HepG2 (cell line): ENCODE results near the gene STAT6. TPM values are rescaled to one million over a fixed set of nuclear protein-coding genes. Genes with fewer than 3 reads are reported as not detected.

ENCODE experiments used
- ATAC-seq: fragments of 200-7000 bp; cut with Tn5 transposase; 3 replicates; pipeline ENCODE4 v1.9.1; 2020; ENCODE audit warnings: mild to moderate bottlenecking, moderate library complexity
- BruUV-seq: library from RNA; stranded (reverse); fragments of 400-500 nt; replicated peaks from 2 replicates; lab custom pipeline; 2021; lab: Mats Ljungman, UMichigan
- CTCF ChIA-PET: fragments of 300-600 bp; formaldehyde crosslinking; extraction: SDS; loops from one replicate; lab custom pipeline; 2021; ENCODE audit warnings: low total read pairs, inconsistent platforms, low intra/inter-chr PET ratio; lab: Yijun Ruan, JAX
- POLR2A ChIA-PET: fragments of 350-600 bp; sonication (Branson Sonifier 250); formaldehyde crosslinking; loops from one replicate; lab custom pipeline; 2020; ENCODE audit warnings: antibody characterized with exemption, inconsistent platforms; lab: Yijun Ruan, JAX
- DNase-seq: peaks from one replicate; pipeline ENCODE4 v3.0.0-alpha.2; 2015; ENCODE audit warnings: low spot score
- FAIRE-seq: peaks from 3 replicates; lab custom pipeline; 2011; peaks lifted over from hg19 to GRCh38; lab: Jason Lieb, UNC
- H2AFZ ChIP-seq: one replicate; pipeline ENCODE4 v1.6.1; 2011; ENCODE audit warnings: low read length, inconsistent platforms
- H3K27ac ChIP-seq: fragments of 300-600 bp; 3 replicates; pipeline ENCODE4 v1.8.0; 2011; ENCODE audit warnings: mixed run types, mild to moderate bottlenecking, mixed read lengths, low read length, inconsistent platforms; ENCODE audit not compliant: insufficient read depth; ENCODE audit errors: extremely low read length
- H3K27me3 ChIP-seq, 2 experiments: fragments of 200-600 bp in 1 of 2; 2 replicates in 1 of 2; 3 replicates in 1 of 2; pipeline versions ENCODE4 v1.6.0 to v1.8.0; 2011; ENCODE audit warnings: low read length in 2 of 2, mild to moderate bottlenecking in 2 of 2, moderate library complexity in 2 of 2, inconsistent platforms in 1 of 2; ENCODE audit not compliant: insufficient read depth in 2 of 2, control insufficient read depth in 1 of 2
- H3K36me3 ChIP-seq, 2 experiments: fragments of 200-600 bp in 1 of 2; replicated peaks in 1 of 2; 2 replicates in 1 of 2; 3 replicates in 1 of 2; pipeline versions ENCODE4 v1.5.1 to v1.8.0; 2011; ENCODE audit warnings: low read length in 2 of 2, inconsistent platforms in 1 of 2; ENCODE audit not compliant: insufficient read depth in 2 of 2, control insufficient read depth in 1 of 2
- H3K4me1 ChIP-seq: 2 replicates; pipeline ENCODE4 v1.5.1; 2012; ENCODE audit warnings: low read length, inconsistent platforms; ENCODE audit not compliant: insufficient read depth
- H3K4me2 ChIP-seq: 2 replicates; pipeline ENCODE4 v1.6.0; 2011; ENCODE audit warnings: low read depth, low read length, inconsistent platforms
- H3K4me3 ChIP-seq, 3 experiments: fragments of 200-600 bp in 1 of 3; sonication (generic), shearing (Covaris generic) in 1 of 3; replicated peaks in 1 of 3; 2 replicates each; pipeline ENCODE4 v1.5.1; 2011 to 2016; ENCODE audit warnings: low read length in 3 of 3, inconsistent platforms in 2 of 3, low read depth in 2 of 3, mild to moderate bottlenecking in 2 of 3, control low read depth in 1 of 3, mixed read lengths in 1 of 3; ENCODE audit not compliant: insufficient read depth in 1 of 3
- H3K79me2 ChIP-seq: one replicate; pipeline ENCODE4 v1.6.1; 2011; ENCODE audit warnings: low read length, inconsistent platforms; ENCODE audit not compliant: insufficient read depth
- H3K9ac ChIP-seq: 2 replicates; pipeline ENCODE4 v1.6.0; 2011; ENCODE audit warnings: mild to moderate bottlenecking, low read depth, low read length, inconsistent platforms; ENCODE audit not compliant: insufficient read depth
- H3K9me3 ChIP-seq: 2 replicates; pipeline ENCODE4 v1.5.1; 2012; ENCODE audit warnings: mild to moderate bottlenecking, low read length
- H4K20me1 ChIP-seq: 2 replicates; pipeline ENCODE4 v1.6.0; 2011; ENCODE audit warnings: inconsistent platforms, mild to moderate bottlenecking, low read length, moderate library complexity; ENCODE audit not compliant: insufficient read depth
- ATF7-NPFF ChIP-seq: sonication (generic); formaldehyde crosslinking; IDR thresholded peaks from 2 replicates; pipeline ENCODE4 v1.8.1; 2023; ENCODE audit warnings: mild to moderate bottlenecking, low read depth, missing genetic modification reagents, moderate library complexity
- ATM ChIP-seq: fragments of 450-650 bp; IDR thresholded peaks from 2 replicates; pipeline ENCODE4 v1.7.1; 2017; ENCODE audit warnings: mild to moderate bottlenecking, borderline replicate concordance
- GPN1 ChIP-seq: sonication (generic); formaldehyde crosslinking; IDR thresholded peaks from 2 replicates; pipeline ENCODE4 v1.5.1; 2020; ENCODE audit warnings: missing genetic modification reagents, borderline replicate concordance
- ISX ChIP-seq: sonication (generic); formaldehyde crosslinking; conservative IDR thresholded peaks from 2 replicates; pipeline ENCODE4 v1.5.0; 2020; ENCODE audit warnings: missing genetic modification reagents
- MEIS1 ChIP-seq: sonication (generic); formaldehyde crosslinking; IDR thresholded peaks from 2 replicates; pipeline ENCODE4 v1.9.0; 2021; ENCODE audit warnings: mild to moderate bottlenecking, missing genetic modification reagents, moderate library complexity, borderline replicate concordance
- MTF1 ChIP-seq: sonication (generic); formaldehyde crosslinking; IDR thresholded peaks from 2 replicates; pipeline ENCODE4 v1.5.0; 2020; ENCODE audit warnings: missing genetic modification reagents
- NRL ChIP-seq: sonication (generic); formaldehyde crosslinking; IDR thresholded peaks from 2 replicates; pipeline ENCODE4 v1.5.0; 2020; ENCODE audit warnings: missing genetic modification reagents, mild to moderate bottlenecking, moderate library complexity, borderline replicate concordance
- PAF1 ChIP-seq: IDR thresholded peaks from 2 replicates; pipeline ENCODE4 v1.6.1; 2016; ENCODE audit warnings: missing genetic modification reagents, missing compliant biosample characterization
- PHF20 ChIP-seq: sonication (generic); formaldehyde crosslinking; IDR thresholded peaks from 2 replicates; pipeline ENCODE4 v1.5.0; 2020; ENCODE audit warnings: mild to moderate bottlenecking, missing genetic modification reagents
- REXO4 ChIP-seq: sonication (generic); formaldehyde crosslinking; IDR thresholded peaks from 2 replicates; pipeline ENCODE4 v1.8.0; 2022; ENCODE audit warnings: missing genetic modification reagents, mild to moderate bottlenecking, borderline replicate concordance
- ZC3H13 ChIP-seq: sonication (generic); formaldehyde crosslinking; IDR thresholded peaks from 2 replicates; pipeline ENCODE4 v1.8.1; 2023; ENCODE audit warnings: mild to moderate bottlenecking, missing genetic modification reagents, moderate library complexity
- ZNF12 ChIP-seq: sonication (generic); formaldehyde crosslinking; IDR thresholded peaks from 2 replicates; pipeline ENCODE4 v1.5.0; 2020; ENCODE audit warnings: missing genetic modification reagents
- ZNF576 ChIP-seq: sonication (generic); formaldehyde crosslinking; IDR thresholded peaks from 2 replicates; pipeline ENCODE4 v1.4.0; 2020; ENCODE audit warnings: mild to moderate bottlenecking, missing genetic modification reagents
- ZNF598 ChIP-seq: sonication (generic); formaldehyde crosslinking; IDR thresholded peaks from 2 replicates; pipeline ENCODE4 v1.5.1; 2020; ENCODE audit warnings: mild to moderate bottlenecking, missing genetic modification reagents, borderline replicate concordance
- WGBS: methylation state at CpG from one replicate; pipeline ENCODE4 v1.1.6; 2017; ENCODE audit warnings: low lambda C conversion rate; 5-methylcytosine and 5-hydroxymethylcytosine counted together
- in situ Hi-C: cut with HindIII; loops from 2 replicates; pipeline ENCODE4 v1.10.0; 2017; ENCODE audit warnings: low pct_unique_long_range_greater_than_20kb; ENCODE audit not compliant: extremely low pct_ligation_motif_present
- intact Hi-C: fragments of 100-400 bp; cut with micrococcal nuclease; formaldehyde crosslinking; loops from one replicate; pipeline ENCODE4 v1.10.0; 2022; ENCODE audit not compliant: unreplicated experiment
- polyA plus RNA-seq, 8 experiments: library from polyadenylated mRNA; depleted of rRNA in 3 of 8; stranded (reverse) in 7 of 8; unstranded in 1 of 8; fragments of >200 nt; fragmentation: Illumina TruSeq in 4 of 8; extraction: Trizol in 4 of 8; gene quantifications; 2 replicates each; pipeline versions ENCODE4 v1.2.1 to v1.2.3, GENCODE V29; 2011 to 2016; ENCODE audit warnings: low read depth in 4 of 8, missing spikeins in 1 of 8, mixed read lengths in 1 of 8; ENCODE audit not compliant: insufficient read depth in 1 of 8
- total RNA-seq, 5 experiments: library from RNA; depleted of rRNA; stranded (reverse); fragments of >200 nt; fragmentation: Illumina TruSeq; extraction: Trizol; gene quantifications; 2 replicates each; pipeline ENCODE4 v1.2.3, GENCODE V29; 2016; ENCODE audit warnings: low read depth in 1 of 5

The STAT6 gene
- total and polyA plus RNA-seq, 2 of the 13 experiments (the other 11 are each of a cell fraction or from before 2014, with no cell fraction given): 28.0 to 62.2 TPM

GRCh38 chr12:57090490-57090889 lies 20.7 kb downstream of the STAT6 start:
- WGBS: 94% methylated on average over 6 of the region's 6 CpGs
- TF ChIP-seq PAF1 (CRISPR knock-in tag) (no peak), NRL (CRISPR knock-in tag) (no peak), ISX (CRISPR knock-in tag) (no peak), ZNF12 (CRISPR knock-in tag) (no peak), REXO4 (no peak), GPN1 (CRISPR knock-in tag) (no peak), MTF1 (CRISPR knock-in tag) (no peak), ZNF598 (CRISPR knock-in tag) (no peak), ZNF576 (no peak), ATM (no peak), ATF7-NPFF (CRISPR knock-in tag) (no peak), PHF20 (CRISPR knock-in tag) (no peak), MEIS1 (CRISPR knock-in tag) (no peak), ZC3H13 (CRISPR knock-in tag) (no peak)
- peaks cover 28% of the 10 kb centered on the region for H3K4me1 ChIP-seq
- BruUV-seq: no TSS peak
- in situ Hi-C loops: no loop called here
- no peak for DNase-seq
- CTCF ChIA-PET: interaction anchor here (1.6 kb wide), 1 partner anchor 21 kb away, joined by 3 read pairs; no protein-coding TSS in a partner anchor
- H3K27ac ChIP-seq: no peak overlapping the region
- POLR2A ChIA-PET: interaction anchor here (1.4 to 5.0 kb wide), 6 partner anchors 10 to 139 kb away, joined by 3 to 184 read pairs (median 42); partner anchors contain the start of genes LRP1, NEMP1, SHMT2 and STAT6
- no peaks in the 10 kb centered on the region for H3K9me3 ChIP-seq
- peaks cover 15% of the 10 kb centered on the region for H3K79me2 ChIP-seq
- no peaks in the 10 kb centered on the region; a peak in 1 of 5 replicates for H3K27me3 ChIP-seq
- FAIRE-seq: no peak
- H3K4me3 ChIP-seq: peak overlapping the region; percentile 15 to 93 (median 38); a peak in 2 of 6 replicates
- H4K20me1 ChIP-seq: 0 out of 2 replicates have a peak, but pooled peaks cover 6% of the 10 kb centered on the region
- H2AFZ ChIP-seq: no peak overlapping the region
- H3K9ac ChIP-seq: peak overlapping the region; percentile 34; the same call in 1 of the 2 replicates
- ATAC-seq: no peak
- H3K4me2 ChIP-seq: peak overlapping the region; percentile 81
- H3K36me3 ChIP-seq: peaks cover 10 to 29% of the 10 kb centered on the region in 2 experiments; a peak in 4 of 5 replicates
- intact Hi-C loops: no loop called here
